ENCODE results near the gene ATG13.

The ATG13 gene

GRCh38 chr11:46679241-46680163 lies 62.1 kb downstream of the ATG13 start:
- TF ChIP-seq GATA1 (IDR thresholded peaks at IDR 0.05; ENCODE audit: low read depth, low read length) (no peak), POLR2A (IDR thresholded peaks at IDR 0.05; ENCODE audit: low read length) (no peak)
- DNase-seq = no peak

GRCh38 chr11:46680164-46680760 lies 62.9 kb downstream of the ATG13 start:
- DNase-seq = no peak
- TF ChIP-seq POLR2A (IDR thresholded peaks at IDR 0.05; ENCODE audit: low read length) (no peak), GATA1 (IDR thresholded peaks at IDR 0.05; ENCODE audit: low read depth, low read length) (no peak)

GRCh38 chr11:46680815-46681214 lies 63.5 kb downstream of the ATG13 start:
- TF ChIP-seq GATA1 (IDR thresholded peaks at IDR 0.05; ENCODE audit: low read depth, low read length) (no peak), POLR2A (IDR thresholded peaks at IDR 0.05; ENCODE audit: low read length) (no peak)
- DNase-seq = no peak

GRCh38 chr11:46681814-46682213 lies 64.5 kb downstream of the ATG13 start:
- DNase-seq = no peak
- TF ChIP-seq POLR2A (IDR thresholded peaks at IDR 0.05; ENCODE audit: low read length) = no peak
- TF ChIP-seq GATA1 (IDR thresholded peaks at IDR 0.05; ENCODE audit: low read depth, low read length) = no peak

GRCh38 chr11:46682773-46683752 lies 65.7 kb downstream of the ATG13 start:
- TF ChIP-seq POLR2A (IDR thresholded peaks at IDR 0.05; ENCODE audit: low read length) (no peak), GATA1 (IDR thresholded peaks at IDR 0.05; ENCODE audit: low read depth, low read length) (no peak)
- DNase-seq = no peak

GRCh38 chr11:46684367-46684766 lies 67.0 kb downstream of the ATG13 start:
- no peak for DNase-seq
- TF ChIP-seq GATA1 (IDR thresholded peaks at IDR 0.05; ENCODE audit: low read depth, low read length) (no peak), POLR2A (IDR thresholded peaks at IDR 0.05; ENCODE audit: low read length) (no peak)

- no peak for TF ChIP-seq POLR2A (IDR thresholded peaks at IDR 0.05; ENCODE audit: low read length)
- no peak for TF ChIP-seq GATA1 (IDR thresholded peaks at IDR 0.05; ENCODE audit: low read depth, low read length)
- DNase-seq = no peak
These were observed 69.8 kb downstream of the ATG13 start for GRCh38 chr11:46686886-46687795.

- TF ChIP-seq GATA1 (IDR thresholded peaks at IDR 0.05; ENCODE audit: low read depth, low read length) (no peak), POLR2A (IDR thresholded peaks at IDR 0.05; ENCODE audit: low read length) (no peak)
- no peak for DNase-seq
These were observed 73.3 kb downstream of the ATG13 start for GRCh38 chr11:46690702-46691101.

- DNase-seq = no peak
- TF ChIP-seq GATA1 (IDR thresholded peaks at IDR 0.05; ENCODE audit: low read depth, low read length) = no peak
- no peak for TF ChIP-seq POLR2A (IDR thresholded peaks at IDR 0.05; ENCODE audit: low read length)
These were observed 75.1 kb downstream of the ATG13 start for GRCh38 chr11:46692450-46692849.

- TF ChIP-seq GATA1 (IDR thresholded peaks at IDR 0.05; ENCODE audit: low read depth, low read length) (no peak), POLR2A (IDR thresholded peaks at IDR 0.05; ENCODE audit: low read length) (no peak)
- no peak for DNase-seq
These were observed 76.3 kb downstream of the ATG13 start for GRCh38 chr11:46693597-46694012.

- no peak for TF ChIP-seq POLR2A (IDR thresholded peaks at IDR 0.05; ENCODE audit: low read length)
- no peak for TF ChIP-seq GATA1 (IDR thresholded peaks at IDR 0.05; ENCODE audit: low read depth, low read length)
- DNase-seq = no peak
These were observed 76.7 kb downstream of the ATG13 start for GRCh38 chr11:46694072-46694471.

- no peak for TF ChIP-seq GATA1 (IDR thresholded peaks at IDR 0.05; ENCODE audit: low read depth, low read length)
- TF ChIP-seq POLR2A (IDR thresholded peaks at IDR 0.05; ENCODE audit: low read length) = no peak
- DNase-seq = no peak
These were observed 77.3 kb downstream of the ATG13 start for GRCh38 chr11:46694607-46695006.

Measured in erythroblast (primary cell).